T-helper 1 cell (primary cell): ENCODE measurements around the gene AVPI1.

Source experiments
- DNase-seq, 5 donors: peaks; one replicate each; pipeline ENCODE4 v3.0.0-alpha.2; 2012 to 2020
- total RNA-seq, 4 donors: gene quantifications; one replicate each; lab custom pipeline; 2026; lab: John Stamatoyannopoulos, UW

The AVPI1 gene
- total RNA-seq: 5.9 to 16.1 (median 6.3) reads per million in 4 donors

DNA sequence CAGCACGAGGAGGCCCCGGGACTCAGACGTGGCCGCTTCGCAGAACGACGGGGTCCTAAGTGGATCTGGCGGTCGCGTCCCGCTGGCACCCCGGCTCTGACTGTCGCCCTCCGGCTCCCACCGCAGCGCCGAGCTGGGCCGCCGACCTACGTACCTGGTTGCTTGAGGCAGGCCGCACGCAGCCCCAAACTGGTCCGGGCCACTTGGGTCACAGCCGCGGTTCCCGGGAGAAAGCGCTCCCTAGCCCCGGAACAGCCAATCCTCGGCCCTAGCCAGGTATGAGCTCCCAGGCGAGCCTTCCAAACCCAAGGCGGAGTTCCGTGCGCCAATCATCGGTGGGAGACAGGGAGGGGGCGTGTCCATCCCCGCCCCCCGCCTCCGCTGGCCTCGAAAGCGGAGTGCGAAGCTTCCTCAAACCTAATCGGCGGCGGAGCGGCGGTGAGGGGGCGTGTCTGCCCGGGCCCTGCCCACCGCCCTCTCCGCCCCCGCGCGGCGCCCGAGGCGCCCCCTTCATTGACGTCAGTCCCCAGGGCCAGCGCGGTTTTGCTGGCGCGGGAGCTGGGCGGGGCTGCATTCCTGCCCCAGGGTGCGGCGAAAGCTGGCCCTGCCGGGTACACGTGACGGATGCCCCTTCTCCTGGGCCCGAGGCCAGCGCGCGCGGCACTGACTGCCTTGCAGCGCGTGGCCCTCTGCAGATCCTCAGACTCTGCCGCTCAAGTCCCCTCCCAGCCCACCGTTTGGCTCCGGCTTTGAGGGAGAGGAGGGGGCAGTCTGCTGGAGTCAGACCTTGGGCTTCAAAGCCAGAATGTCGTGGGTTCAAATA lies at the start of gene AVPI1:
Gene AVPI1, minus strand, starts transcription at position 280 of the 823 bp plus-strand sequence. CDS start 7,336 bp downstream, outside the sequence.
- DNase-seq: peak; percentile 94 to 97 (median 95)

- DNase-seq: peak in 1 of 5 donors; percentile 8
Observed at GRCh38 chr10:97736403-97736901, 49.4 kb upstream of the AVPI1 start.

- no peak for DNase-seq
Observed at GRCh38 chr10:97734021-97734420, 47.0 kb upstream of the AVPI1 start.

DNA sequence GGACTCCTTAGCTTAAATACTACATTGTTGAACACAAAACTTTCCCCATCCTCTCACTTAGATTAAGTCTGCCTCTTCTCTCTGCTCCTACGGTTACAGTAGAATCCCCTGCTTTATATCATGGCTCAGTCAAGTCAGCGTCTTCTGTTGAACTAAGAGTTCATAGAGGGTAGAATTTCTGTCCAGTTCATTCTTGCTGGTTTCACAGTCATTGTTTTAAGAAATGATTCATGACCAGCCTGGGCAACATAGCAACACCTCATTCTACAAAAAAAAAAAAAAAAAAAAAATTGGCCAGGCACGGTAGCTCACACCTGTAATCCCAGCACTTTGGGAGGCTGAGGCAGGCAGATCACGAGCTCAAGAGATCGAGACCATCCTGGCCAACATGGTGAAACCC lies 46.2 kb upstream of the AVPI1 start:
- DNase-seq: no peak

GRCh38 chr10:97732052-97732359 lies 45.0 kb upstream of the AVPI1 start:
- no peak for DNase-seq

GRCh38 chr10:97731346-97732051 lies 44.5 kb upstream of the AVPI1 start:
- peak in 4 of 5 donors; percentile 35 to 58 (median 40) for DNase-seq

DNA sequence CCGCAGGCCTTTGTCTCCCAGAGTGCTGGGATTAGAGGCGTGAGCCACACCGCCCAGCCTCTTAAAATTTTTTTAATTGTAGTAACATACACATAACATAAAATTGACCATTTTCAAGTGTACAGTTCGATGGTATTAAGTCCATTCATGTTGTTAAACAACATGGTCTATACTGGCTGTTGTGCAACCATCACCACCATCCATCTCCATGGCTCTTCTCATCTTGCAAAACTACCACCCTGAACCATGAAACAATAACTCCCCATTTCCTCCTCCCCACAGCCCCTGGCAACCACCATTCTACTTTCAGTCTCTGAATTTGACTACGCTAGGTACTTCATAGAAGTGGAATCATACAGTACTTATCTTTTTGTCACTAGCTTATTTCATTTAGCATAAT lies 42.0 kb upstream of the AVPI1 start:
- DNase-seq: no peak

DNA sequence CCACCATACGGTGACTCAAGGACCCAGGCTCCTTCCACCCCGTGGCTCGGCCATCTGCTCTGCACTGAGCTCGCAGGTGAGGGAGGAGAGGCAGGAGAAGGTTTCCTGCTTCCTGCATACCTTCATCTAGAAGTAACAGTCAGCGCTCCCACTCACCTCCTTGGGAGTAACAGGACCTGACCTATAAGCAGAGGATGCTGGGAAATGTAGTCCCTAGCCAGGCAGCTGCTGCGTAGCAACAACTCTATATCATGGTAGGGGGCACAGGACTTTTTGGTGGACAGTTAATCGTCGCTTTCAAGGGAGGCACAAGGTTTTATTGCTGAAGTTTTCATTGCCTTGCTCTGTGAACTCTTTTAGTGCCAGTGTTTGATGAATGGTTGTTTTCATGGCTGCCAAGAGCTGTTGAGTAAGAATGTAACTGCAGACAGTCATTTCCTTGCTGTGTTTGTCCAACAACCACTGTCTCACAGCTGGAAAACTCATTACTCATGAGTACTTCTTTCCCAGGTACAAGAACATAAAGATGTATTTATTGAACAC lies 39.7 kb upstream of the AVPI1 start:
- no peak for DNase-seq

- DNase-seq: no peak
Observed at GRCh38 chr10:97724341-97724941, 37.4 kb upstream of the AVPI1 start.

GRCh38 chr10:97723001-97723400 lies 36.0 kb upstream of the AVPI1 start:
- DNase-seq: no peak

- DNase-seq: no peak
Observed at GRCh38 chr10:97721871-97722780, 35.1 kb upstream of the AVPI1 start.

DNA sequence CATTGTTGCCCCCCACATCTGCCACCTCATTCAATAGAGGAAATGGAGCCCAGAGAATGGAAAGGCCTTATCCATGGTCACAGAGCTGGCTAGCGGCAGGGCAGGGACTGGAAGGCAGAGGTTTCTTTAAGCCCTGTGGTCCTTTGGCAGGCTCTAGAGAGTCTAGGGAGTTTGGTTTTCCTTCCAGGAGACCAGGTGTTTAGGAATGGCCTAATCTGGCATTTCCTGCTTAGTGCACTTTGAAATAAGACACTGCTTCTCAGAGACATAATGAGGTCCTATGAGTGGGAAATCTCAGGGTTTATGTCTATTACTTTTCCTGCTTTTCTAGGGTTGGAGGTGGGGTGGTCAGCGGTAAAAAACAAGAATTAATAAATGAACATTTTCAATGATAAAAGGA lies 32.6 kb upstream of the AVPI1 start:
- no peak for DNase-seq

- DNase-seq: no peak
Observed at GRCh38 chr10:97718659-97719142, 31.7 kb upstream of the AVPI1 start.

- no peak for DNase-seq
Observed at GRCh38 chr10:97718178-97718577, 31.1 kb upstream of the AVPI1 start.

DNA sequence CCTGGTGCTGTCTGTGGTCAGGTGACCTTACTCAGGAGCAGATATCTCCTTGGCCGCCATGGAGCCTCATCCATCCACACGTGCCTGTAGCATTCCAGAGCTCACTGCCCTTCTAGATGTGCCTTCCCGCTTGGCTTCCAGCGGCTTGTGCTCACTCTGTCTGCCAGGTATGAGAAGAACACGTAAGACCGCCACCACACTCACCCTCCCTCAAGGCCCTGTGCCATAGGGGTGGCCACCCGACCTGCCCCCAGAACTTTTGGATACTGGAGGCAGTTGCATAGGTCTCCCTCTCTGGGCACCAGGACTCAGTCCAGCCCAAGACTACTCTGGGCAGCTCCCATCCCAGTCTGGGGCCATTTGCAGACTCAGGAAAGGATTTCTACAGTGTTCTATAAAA lies 30.6 kb upstream of the AVPI1 start:
- DNase-seq: no peak

DNA sequence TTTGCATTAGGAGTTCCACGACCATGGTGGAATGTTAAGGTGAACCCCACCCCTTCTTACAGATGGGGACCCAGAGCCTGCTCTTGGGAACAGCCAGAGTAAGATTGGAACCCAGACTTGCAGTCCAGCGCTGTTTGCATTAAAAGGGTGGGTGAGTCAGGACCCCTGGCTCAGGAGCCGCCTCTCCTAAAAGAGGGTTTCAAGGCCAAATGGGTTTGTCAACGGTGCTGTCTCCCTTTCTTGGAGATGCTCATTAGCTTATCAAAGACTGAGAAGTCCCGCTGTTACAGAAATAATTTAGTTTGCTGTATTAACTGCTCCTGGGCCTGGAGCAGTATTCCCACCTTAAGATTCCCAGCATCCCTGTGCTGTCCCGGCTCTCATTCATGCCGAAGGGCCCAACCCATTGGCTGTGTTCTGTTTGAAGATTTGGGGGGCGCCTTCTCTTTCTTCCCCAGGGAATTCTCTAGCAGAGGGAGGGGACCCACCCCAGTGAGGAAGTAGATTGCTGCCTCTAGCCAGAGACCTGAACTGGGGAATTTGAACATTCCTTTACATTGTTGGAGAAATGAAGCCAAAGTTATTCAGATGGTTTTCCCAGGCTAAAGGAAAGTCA lies 28.3 kb upstream of the AVPI1 start:
- DNase-seq: no peak

DNA sequence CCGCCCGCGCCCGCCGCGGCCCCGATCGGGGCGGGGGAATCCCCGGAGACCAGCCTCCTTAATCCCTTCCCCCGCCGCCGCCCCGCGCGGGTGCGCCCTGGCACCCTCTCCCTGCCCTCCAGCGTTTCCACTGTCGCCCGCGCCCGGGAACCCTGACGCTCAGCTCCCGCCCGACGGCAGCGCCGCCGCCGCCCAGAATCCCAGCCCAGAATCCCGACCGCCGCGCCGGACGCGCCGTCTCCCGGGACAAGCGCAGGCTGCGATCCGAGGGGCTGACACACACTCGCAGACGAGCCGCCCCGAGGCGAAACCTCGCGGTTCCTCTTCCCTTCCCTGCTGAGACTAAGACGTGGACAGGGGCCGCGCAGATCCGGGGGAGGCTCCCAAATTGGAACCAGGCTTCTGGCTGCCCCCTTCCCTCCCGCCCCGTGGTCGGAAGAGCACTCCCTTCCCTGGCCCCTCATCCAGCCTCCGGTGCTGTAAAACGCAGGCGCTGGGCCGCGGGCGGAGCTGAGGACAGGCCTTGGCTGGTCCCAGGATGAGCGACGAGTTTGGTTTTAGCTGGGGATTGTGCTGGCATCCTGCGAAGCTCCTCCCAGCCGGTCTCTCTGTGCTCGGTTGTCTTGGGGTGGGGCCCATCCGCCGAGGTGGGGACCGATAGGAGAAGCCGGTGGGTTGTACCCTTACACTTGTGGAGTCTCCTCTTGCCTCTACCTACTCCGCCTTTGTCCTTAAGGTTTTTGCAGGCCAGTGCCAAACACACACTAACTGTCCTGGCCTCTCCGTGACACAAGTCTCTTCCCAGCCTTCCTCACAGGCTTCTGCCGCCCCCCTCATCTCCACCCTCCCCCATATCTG lies 27.6 kb upstream of the AVPI1 start:
- no peak for DNase-seq

GRCh38 chr10:97713826-97714400 lies 26.9 kb upstream of the AVPI1 start:
- peak; percentile 30 to 64 (median 45) for DNase-seq

GRCh38 chr10:97713339-97713825 lies 26.3 kb upstream of the AVPI1 start, which contains the start of gene MARVELD1:
MARVELD1 (plus strand) TSS chr10:97713730; CDS start chr10:97713877, 147 bp downstream.
- no peak for DNase-seq
